Measurements from ENCODE around the gene FKBP1A.
A peak's percentile ranks its signal among the peaks of the same experiment; 100 is the strongest.

Gene FKBP1A

GRCh38 chr20:1371202-1371782 is 21.6 kb downstream of the FKBP1A start (continued):
- TF ChIP-seq ZBTB8A (tag by site-specific recombination; IDR thresholded peaks at IDR 0.05) = no peak

DNA sequence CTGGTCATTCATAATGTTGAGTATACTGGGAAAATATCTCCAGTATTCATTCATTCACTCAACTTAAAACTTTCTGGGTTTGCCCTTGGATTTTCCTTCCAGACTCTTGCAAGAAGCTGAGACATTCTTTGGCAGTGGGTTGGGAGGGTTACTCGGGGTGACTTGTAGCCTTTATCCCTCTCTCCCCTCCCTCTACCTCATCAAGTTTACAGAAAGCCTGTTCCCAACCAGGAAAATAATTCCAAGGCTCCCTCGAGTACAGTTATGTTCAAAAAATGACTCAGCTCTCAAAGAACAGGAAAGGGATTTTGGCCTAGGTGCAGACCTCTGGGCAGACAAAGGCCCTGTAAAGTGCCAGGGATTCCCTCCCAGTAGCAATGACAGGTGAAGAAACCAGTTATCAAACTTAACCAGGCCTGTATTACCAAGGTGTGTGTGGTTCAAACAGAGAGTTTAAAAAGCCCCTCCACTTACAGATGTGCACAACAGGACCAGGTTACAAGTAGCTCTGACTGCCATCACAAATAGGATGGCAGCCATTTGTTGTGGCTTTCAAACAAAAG is 22.2 kb downstream of the FKBP1A start:
- Histone ChIP-seq H3K36me3 (ENCODE audit: control insufficient read depth in 2 of 2, insufficient read depth in 1 of 2, low read length in 2 of 2) (peaks cover 21 to 72% of the 10 kb centered on the region in 2 experiments), H3K27ac (ENCODE audit: extremely low read depth, low read depth, low read length) (no peak overlapping the region), H3K9me3 (ENCODE audit: control insufficient read depth, insufficient read depth, low read depth, low read length) (no peaks in the 10 kb centered on the region), H3K4me3 (ENCODE audit: low read depth, low read length) (no peak overlapping the region), H3K4me1 (ENCODE audit: control insufficient read depth, insufficient read depth, low read length) (peaks cover 13% of the 10 kb centered on the region)
- ChIA-PET CTCF (interaction anchor here (0.6 to 1.5 kb wide), 2 partner anchors 77 to 133 kb away, joined by 3 to 4 read pairs; no protein-coding TSS in a partner anchor), POLR2A (interaction anchor here (0.5 kb wide), 1 partner anchor 233 kb away, joined by 6 read pairs; no protein-coding TSS in a partner anchor)
- TF ChIP-seq ZNF266 (tag by site-specific recombination; IDR thresholded peaks at IDR 0.05; ENCODE audit: low read depth) (no peak), ZSCAN18 (tag by site-specific recombination; IDR thresholded peaks at IDR 0.05) (no peak), ZNF248 (tag by site-specific recombination; IDR thresholded peaks at IDR 0.05) (no peak), GLIS2 (tag by site-specific recombination; IDR thresholded peaks at IDR 0.05) (no peak), ZNF155 (tag by site-specific recombination; IDR thresholded peaks at IDR 0.05) (no peak), ZNF529 (tag by site-specific recombination; IDR thresholded peaks at IDR 0.05; ENCODE audit: insufficient replicate concordance) (no peak), ZNF366 (tag by site-specific recombination; conservative IDR thresholded peaks at IDR 0.05) (no peak), SP2 (tag by site-specific recombination; IDR thresholded peaks at IDR 0.05) (no peak), ZNF174 (tag by site-specific recombination; IDR thresholded peaks at IDR 0.05) (no peak)
- TF ChIP-seq, protein P1, sequence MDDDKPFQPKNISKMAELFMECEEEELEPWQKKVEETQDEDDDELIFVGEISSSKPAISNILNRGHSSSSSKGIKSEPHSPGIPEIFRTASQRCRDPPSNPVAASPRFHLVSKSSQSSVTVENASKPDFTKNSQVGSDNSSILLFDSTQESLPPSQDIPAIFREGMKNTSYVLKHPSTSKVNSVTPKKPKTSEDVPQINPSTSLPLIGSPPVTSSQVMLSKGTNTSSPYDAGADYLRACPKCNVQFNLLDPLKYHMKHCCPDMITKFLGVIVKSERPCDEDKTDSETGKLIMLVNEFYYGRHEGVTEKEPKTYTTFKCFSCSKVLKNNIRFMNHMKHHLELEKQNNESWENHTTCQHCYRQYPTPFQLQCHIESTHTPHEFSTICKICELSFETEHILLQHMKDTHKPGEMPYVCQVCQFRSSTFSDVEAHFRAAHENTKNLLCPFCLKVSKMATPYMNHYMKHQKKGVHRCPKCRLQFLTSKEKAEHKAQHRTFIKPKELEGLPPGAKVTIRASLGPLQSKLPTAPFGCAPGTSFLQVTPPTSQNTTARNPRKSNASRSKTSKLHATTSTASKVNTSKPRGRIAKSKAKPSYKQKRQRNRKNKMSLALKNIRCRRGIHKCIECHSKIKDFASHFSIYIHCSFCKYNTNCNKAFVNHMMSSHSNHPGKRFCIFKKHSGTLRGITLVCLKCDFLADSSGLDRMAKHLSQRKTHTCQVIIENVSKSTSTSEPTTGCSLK (tag by site-specific recombination; IDR thresholded peaks at IDR 0.05) = no peak

GRCh38 chr20:1369970-1370369 is 22.9 kb downstream of the FKBP1A start:
- TF ChIP-seq ZNF600 (tag by site-specific recombination; IDR thresholded peaks at IDR 0.05) (peak; percentile 34; the same call in 1 of the 2 replicates), ZNF174 (tag by site-specific recombination; IDR thresholded peaks at IDR 0.05) (no peak)
- TF ChIP-seq, protein P2, sequence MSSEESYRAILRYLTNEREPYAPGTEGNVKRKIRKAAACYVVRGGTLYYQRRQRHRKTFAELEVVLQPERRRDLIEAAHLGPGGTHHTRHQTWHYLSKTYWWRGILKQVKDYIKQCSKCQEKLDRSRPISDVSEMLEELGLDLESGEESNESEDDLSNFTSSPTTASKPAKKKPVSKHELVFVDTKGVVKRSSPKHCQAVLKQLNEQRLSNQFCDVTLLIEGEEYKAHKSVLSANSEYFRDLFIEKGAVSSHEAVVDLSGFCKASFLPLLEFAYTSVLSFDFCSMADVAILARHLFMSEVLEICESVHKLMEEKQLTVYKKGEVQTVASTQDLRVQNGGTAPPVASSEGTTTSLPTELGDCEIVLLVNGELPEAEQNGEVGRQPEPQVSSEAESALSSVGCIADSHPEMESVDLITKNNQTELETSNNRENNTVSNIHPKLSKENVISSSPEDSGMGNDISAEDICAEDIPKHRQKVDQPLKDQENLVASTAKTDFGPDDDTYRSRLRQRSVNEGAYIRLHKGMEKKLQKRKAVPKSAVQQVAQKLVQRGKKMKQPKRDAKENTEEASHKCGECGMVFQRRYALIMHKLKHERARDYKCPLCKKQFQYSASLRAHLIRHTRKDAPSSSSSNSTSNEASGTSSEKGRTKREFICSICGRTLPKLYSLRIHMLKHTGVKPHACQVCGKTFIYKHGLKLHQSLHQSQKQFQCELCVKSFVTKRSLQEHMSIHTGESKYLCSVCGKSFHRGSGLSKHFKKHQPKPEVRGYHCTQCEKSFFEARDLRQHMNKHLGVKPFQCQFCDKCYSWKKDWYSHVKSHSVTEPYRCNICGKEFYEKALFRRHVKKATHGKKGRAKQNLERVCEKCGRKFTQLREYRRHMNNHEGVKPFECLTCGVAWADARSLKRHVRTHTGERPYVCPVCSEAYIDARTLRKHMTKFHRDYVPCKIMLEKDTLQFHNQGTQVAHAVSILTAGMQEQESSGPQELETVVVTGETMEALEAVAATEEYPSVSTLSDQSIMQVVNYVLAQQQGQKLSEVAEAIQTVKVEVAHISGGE (tag by site-specific recombination; conservative IDR thresholded peaks at IDR 0.05; ENCODE audit: low read depth) = peak; percentile 41; the same call in 1 of the 2 replicates
- no peak overlapping the region for H3K4me3 ChIP-seq (ENCODE audit: low read depth, low read length)
- CTCF ChIA-PET = no interaction called here
- H3K36me3 ChIP-seq (ENCODE audit: control insufficient read depth in 2 of 2, insufficient read depth in 1 of 2, low read length in 2 of 2) = peaks cover 19 to 71% of the 10 kb centered on the region in 2 experiments
- no peaks in the 10 kb centered on the region for H3K9me3 ChIP-seq (ENCODE audit: control insufficient read depth, insufficient read depth, low read depth, low read length)
- H3K27ac ChIP-seq (ENCODE audit: extremely low read depth, low read depth, low read length) = no peak overlapping the region
- peaks cover 11% of the 10 kb centered on the region for H3K4me1 ChIP-seq (ENCODE audit: control insufficient read depth, insufficient read depth, low read length)
- POLR2A ChIA-PET = interaction anchor here (0.5 kb wide), 1 partner anchor 232 kb away, joined by 6 read pairs; no protein-coding TSS in a partner anchor
